CD4-positive, alpha-beta T cell treated with Interferon alpha-2 for 1 hour (primary cell): ENCODE results near the gene LRRC51.

Experiments used
- DNase-seq, 2 donors: peaks; one replicate each; pipeline ENCODE4 v3.0.0-alpha.2; 2020 to 2022

Gene LRRC51, protein sequence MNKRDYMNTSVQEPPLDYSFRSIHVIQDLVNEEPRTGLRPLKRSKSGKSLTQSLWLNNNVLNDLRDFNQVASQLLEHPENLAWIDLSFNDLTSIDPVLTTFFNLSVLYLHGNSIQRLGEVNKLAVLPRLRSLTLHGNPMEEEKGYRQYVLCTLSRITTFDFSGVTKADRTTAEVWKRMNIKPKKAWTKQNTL

DNA sequence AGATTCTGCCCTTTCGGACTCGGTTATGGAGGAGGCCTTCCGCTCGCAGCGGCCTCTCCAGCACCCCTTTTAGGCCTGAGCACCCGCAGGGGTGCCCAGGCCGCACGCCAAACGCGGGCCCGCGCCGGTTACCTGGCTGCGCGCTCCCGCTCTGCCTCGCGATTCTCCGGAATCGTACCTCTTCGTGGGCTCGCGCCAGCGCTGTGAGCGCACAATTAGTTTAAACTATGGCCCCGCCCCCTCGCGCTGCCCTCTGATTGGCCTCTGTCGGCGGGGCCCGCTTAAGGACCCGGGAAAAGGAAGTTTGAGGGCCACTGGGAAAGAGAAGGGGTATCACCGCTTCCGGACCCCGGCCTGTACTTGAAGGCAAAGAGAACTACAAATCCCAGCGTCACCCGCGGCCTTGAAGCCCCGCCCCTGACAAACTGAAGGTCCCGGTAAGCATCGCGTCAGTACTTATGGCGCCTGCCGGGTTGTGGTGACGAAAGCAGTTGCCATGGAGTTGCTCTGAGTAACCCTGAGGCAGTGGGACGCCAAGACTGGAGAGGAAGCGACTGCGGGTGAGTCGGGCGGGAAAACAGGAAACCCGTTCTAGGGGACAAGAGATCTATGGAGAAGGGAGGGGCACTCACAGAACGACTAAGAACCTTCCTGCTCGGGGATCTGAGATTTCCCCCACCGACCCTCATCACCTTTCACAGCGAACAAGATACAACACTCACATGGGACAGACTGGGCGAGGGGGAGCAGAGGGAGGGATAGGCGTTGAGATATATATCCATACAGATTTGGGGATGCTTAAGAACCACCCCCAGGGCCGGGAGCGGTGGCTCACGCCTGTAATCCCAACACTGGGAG is at the start of gene LRRC51, which contains the start of gene NUMA1:
LRRC51 (plus strand) TSS at position 525 of the 858 bp plus-strand sequence. CDS start 8,234 bp downstream, outside the sequence.
NUMA1 (minus strand) TSS at position 217 of the 858 bp plus-strand sequence. CDS start 44,599 bp downstream, outside the sequence.
- peak; percentile 100 for DNase-seq

GRCh38 chr11:72036687-72037086 is 44.0 kb upstream of the LRRC51 start:
- DNase-seq: no peak

GRCh38 chr11:72037554-72038311 is 42.9 kb upstream of the LRRC51 start:
- DNase-seq: no peak

- no peak for DNase-seq
These were observed 42.2 kb upstream of the LRRC51 start for GRCh38 chr11:72038491-72038890.

DNA sequence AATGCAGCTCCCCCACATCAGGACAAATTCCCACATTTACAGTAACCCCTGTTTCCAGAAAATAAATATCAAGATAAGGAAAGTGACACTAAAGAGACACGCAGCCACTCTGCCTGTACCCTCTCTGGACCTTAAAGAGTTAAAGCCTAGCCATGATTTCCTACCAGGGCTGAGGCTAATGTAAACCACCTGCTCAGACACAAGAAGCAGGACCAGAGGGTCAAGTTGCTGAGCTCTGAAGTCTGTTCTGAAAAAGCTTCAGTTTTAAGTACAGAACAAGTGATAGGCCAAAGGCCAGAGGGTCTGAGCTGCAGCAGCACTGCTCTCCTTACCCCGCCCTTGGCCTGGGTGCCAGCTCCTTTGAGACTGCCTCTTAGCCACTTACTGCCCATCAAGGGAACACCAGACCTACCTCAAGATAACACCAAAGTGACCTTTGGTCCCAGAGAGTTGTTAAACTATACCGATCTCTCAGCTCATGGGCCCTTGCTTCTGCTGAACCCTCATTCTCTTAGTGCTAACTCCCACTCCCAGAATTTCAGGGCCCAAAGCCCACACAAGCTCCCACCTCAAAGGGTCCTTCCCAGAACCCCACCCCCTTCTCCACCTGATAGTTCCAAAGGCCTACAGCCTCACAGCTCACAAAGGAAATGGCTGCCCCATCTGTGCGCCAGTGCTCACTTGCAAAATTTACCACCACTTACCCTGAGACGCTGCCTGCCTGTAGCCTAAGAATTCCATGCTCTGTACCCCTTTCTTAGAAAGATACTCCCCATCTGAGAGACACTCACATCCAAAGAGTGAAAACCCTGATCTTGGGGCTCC is 41.4 kb upstream of the LRRC51 start:
- no peak for DNase-seq

GRCh38 chr11:72039856-72040401 is 40.7 kb upstream of the LRRC51 start:
- no peak for DNase-seq

- peak; percentile 74 to 82 for DNase-seq
These were observed 39.9 kb upstream of the LRRC51 start for GRCh38 chr11:72040491-72041363.

DNA sequence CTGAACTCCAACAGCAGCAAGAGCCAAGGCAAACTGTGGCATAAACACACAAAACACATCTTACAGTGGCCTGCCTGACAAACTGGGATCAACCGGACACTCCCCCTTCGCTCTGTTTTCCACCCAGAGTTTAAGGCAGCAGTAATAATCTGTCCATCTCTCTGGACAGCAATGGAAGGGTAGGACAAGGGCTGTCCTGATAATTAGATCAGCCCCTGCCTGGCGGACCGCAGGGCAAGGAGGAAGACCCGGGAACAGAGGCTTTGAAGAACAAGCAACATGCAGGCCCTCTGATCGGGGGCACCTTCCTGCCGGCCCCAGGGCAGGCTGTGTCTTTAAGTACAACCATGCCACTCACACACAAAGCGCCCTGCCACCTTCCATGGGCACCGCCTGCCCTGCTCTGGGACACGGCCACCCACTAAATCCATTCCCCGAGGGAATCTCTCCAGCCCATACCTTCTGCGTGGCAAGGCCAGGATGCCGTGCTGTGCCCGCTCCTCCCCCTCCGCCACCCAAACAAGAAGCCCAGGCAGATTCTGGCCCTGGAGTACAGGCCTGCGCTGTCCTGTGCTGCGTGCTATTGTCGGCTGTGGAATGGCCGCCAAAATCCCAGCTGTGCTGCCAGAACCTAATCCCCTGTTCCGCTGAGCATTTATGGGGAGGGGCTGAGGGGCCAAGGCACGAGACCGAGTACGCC is 39.1 kb upstream of the LRRC51 start:
- DNase-seq: peak; percentile 17 to 45

DNA sequence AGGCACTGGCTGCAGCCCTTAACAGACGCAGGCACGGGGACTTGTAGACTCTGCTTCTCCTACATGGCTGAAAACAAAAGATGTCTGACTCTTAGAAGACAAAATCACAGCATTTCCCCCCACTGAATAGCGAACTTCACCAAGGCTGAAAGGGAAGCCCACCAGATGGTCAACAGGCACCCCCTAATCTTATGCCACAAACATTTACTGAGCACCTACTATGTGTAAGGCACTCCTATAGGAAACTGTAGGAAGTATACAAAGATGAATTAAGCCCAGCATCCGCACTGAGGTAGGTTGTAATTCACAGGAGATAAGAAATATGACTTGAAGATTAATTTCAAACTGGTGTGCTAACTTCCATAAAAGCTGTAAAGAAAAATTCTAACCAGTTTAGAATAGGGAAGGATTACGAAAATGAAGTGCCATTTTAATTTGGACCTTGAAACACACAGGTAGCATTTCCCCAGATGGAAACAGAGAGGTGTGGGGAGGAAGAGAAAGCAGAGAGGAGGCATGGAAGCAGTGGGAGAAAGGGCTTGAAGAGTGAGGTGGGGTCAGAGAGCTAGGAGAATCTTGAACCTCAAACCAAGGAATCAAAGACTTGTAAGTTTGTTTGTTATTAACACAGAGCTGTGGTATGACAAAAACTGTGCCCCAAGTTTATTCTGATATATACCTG is 38.4 kb upstream of the LRRC51 start:
- DNase-seq: no peak

- no peak for DNase-seq
These were observed 34.8 kb upstream of the LRRC51 start for GRCh38 chr11:72045849-72046248.

- DNase-seq: no peak
These were observed 31.7 kb upstream of the LRRC51 start for GRCh38 chr11:72048766-72049460.

DNA sequence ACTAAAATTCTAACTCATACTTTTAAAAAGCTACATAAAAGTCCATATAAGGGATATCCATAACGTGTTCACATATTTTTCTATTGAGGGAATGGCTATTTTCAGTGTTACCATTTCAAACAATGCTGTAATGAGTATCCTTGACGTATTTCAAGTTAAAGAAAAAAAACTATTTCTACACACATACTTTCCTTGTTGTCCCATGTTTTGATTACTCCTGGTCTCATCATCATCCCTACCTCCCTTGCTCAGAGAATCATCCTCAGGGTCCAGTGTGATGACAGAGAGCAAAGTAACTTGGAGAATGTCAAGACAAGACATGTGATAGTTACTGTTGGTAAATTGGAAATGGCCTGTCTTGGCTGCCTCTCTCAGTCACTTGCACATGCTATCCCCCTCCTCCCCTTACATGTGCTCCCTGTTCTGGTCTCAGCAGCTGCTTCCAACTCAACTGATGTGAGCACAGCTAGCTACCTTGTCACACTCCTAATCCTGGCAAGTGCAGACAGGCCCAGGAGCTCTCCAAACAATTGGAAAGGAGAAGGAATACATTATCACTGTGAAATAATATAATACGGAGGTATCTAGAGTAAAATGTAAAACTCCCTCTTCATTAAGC is 22.1 kb upstream of the LRRC51 start:
- no peak for DNase-seq

DNA sequence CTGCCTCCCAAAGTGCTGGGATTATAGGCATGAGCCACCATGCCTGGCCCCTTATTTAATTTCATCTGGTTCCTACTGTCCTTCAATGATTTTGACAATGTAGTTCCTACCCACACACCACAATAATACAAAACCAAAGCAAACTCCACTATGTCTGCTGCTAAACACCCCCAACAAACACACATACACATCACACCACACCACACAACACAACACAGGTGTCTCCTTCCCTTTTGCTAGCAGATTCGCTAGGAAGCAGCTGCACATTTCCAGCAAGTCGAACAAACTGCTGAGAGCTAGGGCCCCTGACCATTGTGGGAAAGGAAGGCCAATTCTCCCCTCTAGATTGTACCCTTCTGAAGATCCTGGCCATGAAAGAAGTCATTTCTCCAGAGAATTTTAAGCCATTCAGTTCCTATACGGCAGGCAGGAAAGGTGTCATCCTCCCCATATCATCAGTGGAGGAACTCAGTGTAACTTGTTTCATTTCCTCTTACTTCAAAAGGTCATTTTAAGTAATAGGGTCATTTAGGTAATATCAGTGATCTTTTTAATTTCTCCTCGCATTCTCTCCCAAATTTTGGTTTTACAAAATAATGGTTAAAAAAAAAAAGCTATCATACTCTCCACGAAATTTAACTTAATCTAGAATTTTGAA is 18.8 kb upstream of the LRRC51 start:
- no peak for DNase-seq

- DNase-seq: no peak
These were observed 13.8 kb upstream of the LRRC51 start for GRCh38 chr11:72066855-72067254.

GRCh38 chr11:72067266-72067665 is 13.4 kb upstream of the LRRC51 start:
- no peak for DNase-seq

DNA sequence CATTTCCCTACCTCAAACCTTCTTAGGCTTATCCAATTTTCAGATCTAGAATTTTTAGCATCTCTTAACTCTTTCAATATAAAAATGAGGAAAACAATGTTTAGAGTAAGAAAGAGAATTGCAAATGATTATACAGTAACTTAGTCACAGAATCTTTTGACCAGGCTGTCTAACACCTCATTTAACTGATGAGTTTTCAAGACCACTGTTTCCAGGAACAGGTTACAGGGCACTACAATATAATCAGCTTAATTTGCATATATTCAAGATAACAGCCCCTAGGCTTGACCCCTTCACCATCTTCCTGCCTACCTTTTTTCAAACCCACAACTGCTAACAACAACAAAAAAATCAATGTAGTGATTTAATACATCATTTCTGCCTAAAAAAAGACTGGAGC is 13.0 kb upstream of the LRRC51 start:
- DNase-seq: no peak

- no peak for DNase-seq
These were observed 11.4 kb upstream of the LRRC51 start for GRCh38 chr11:72069200-72069599.

DNA sequence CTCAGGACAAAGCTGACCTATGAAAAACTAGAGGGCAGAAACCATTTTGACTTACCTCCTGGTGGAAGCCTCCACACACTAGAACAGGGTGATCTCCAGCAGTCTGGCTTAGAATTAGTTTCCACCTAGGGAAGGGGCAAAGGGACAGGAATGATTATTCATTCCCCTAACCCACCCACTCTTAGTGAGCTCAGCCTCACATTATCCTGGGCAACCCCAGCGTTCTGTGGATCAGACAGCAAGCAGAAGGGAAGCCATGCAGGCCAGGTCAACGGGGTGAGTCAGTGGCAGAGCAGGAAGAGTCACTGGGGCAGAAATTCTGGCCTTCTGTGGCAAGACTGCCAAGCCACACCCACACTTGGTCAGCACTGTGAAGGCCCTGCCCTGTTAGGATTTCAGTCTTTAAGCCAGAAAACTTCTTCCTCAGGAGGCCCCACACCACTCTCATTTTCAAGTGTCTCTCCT is 10.8 kb upstream of the LRRC51 start:
- peak in 1 of 2 donors; percentile 63 for DNase-seq
